SK-N-SH (cell line): ENCODE results near the gene LYSMD4. TPM values are rescaled to one million over a fixed set of nuclear protein-coding genes. Genes with fewer than 3 reads are reported as not detected.

Experiments used
- EZH2phosphoT487 ChIP-seq: fragments of 200-600 bp; sonication (generic); IDR thresholded peaks from 2 replicates; pipeline ENCODE4 v1.6.1; 2017; ENCODE audit warnings: low read depth, mixed run types, mild to moderate bottlenecking, antibody characterized with exemption, moderate library complexity, borderline replicate concordance
- FOSL2 ChIP-seq: IDR thresholded peaks from 2 replicates; pipeline ENCODE4 v1.4.0; 2012; ENCODE audit warnings: low read depth, mild to moderate bottlenecking, moderate library complexity, borderline replicate concordance
- FOXJ3 ChIP-seq: sonication (generic); formaldehyde crosslinking; IDR thresholded peaks from 2 replicates; pipeline ENCODE4 v1.5.1; 2020; ENCODE audit warnings: mild to moderate bottlenecking, missing genetic modification reagents
- GABPA ChIP-seq: IDR thresholded peaks from 2 replicates; pipeline ENCODE4 v1.4.0; 2012; ENCODE audit warnings: low read depth, mild to moderate bottlenecking
- GATA2 ChIP-seq: sonication (generic); formaldehyde crosslinking; IDR thresholded peaks from 2 replicates; pipeline ENCODE4 v1.5.0; 2020; ENCODE audit warnings: mild to moderate bottlenecking, missing genetic modification reagents
- MAX ChIP-seq: IDR thresholded peaks from 2 replicates; pipeline ENCODE4 v1.4.0; 2012; ENCODE audit warnings: low read depth
- MEF2A ChIP-seq: IDR thresholded peaks from 2 replicates; pipeline ENCODE4 v1.4.0; 2012; ENCODE audit warnings: low read depth, borderline replicate concordance
- MXI1 ChIP-seq: IDR thresholded peaks from 2 replicates; pipeline ENCODE4 v1.6.1; 2012; ENCODE audit warnings: mild to moderate bottlenecking, low read depth, low read length, improper control_type of control experiment
- NFIC ChIP-seq: IDR thresholded peaks from 2 replicates; pipeline ENCODE4 v1.4.0; 2012; ENCODE audit warnings: borderline replicate concordance
- NRF1 ChIP-seq: IDR thresholded peaks from 2 replicates; pipeline ENCODE4 v1.6.1; 2012; ENCODE audit warnings: low read depth, mild to moderate bottlenecking, low read length
- PBX3 ChIP-seq: IDR thresholded peaks from 2 replicates; pipeline ENCODE4; 2012
- REST ChIP-seq: IDR thresholded peaks from 2 replicates; pipeline ENCODE4 v1.6.1; 2012; ENCODE audit warnings: mild to moderate bottlenecking, low read depth, low read length, moderate library complexity
- SMC3 ChIP-seq: IDR thresholded peaks from 2 replicates; pipeline ENCODE4 v1.6.1; 2012; ENCODE audit warnings: low read depth, low read length, improper control_type of control experiment
- TAF1 ChIP-seq: IDR thresholded peaks from 2 replicates; pipeline ENCODE4 v1.6.1; 2012; ENCODE audit warnings: low read depth, mild to moderate bottlenecking, low read length, moderate library complexity, borderline replicate concordance
- TEAD4 ChIP-seq: IDR thresholded peaks from 2 replicates; pipeline ENCODE4 v1.4.0; 2012; ENCODE audit warnings: mild to moderate bottlenecking, borderline replicate concordance; ENCODE audit not compliant: insufficient read depth
- YY1 ChIP-seq: IDR thresholded peaks from 2 replicates; pipeline ENCODE4 v1.4.0; 2012; ENCODE audit warnings: low read depth, mild to moderate bottlenecking
- ZBTB33 ChIP-seq: IDR thresholded peaks from 2 replicates; pipeline ENCODE4 v1.4.0; 2012; ENCODE audit warnings: low read depth, borderline replicate concordance
- polyA plus RNA-seq, 3 experiments: library from polyadenylated mRNA; depleted of rRNA; stranded (reverse); fragments of >200 nt; gene quantifications; 2 replicates each; pipeline ENCODE4 v1.2.3, GENCODE V29; 2012

The LYSMD4 gene
- polyA plus RNA-seq, 1 of the 3 experiments (the other 2 are of a cell fraction) = 6.1 TPM

- TF ChIP-seq MXI1 = no peak
- no peak for TF ChIP-seq GATA2 (CRISPR knock-in tag)
- TF ChIP-seq FOSL2 = peak; percentile 35; the same call in 1 of the 2 replicates
- no peak for TF ChIP-seq TEAD4
- no peak for TF ChIP-seq NRF1
- no peak for TF ChIP-seq EZH2phosphoT487
- no peak for TF ChIP-seq REST
- no peak for TF ChIP-seq SMC3
- peak; percentile 79 for TF ChIP-seq MEF2A
- 0 out of 2 replicates have a peak, but pooled peaks have one; percentile 11 for TF ChIP-seq NFIC
- no peak for TF ChIP-seq YY1
- peak; percentile 26; the same call in 1 of the 2 replicates for TF ChIP-seq MAX
- no peak for TF ChIP-seq TAF1
- TF ChIP-seq PBX3 = no peak
- no peak for TF ChIP-seq FOXJ3 (CRISPR knock-in tag)
- TF ChIP-seq GABPA = no peak
- TF ChIP-seq ZBTB33 = no peak
These were observed 29.4 kb downstream of the LYSMD4 start (continued) for GRCh38 chr15:99703603-99704443.
